ENCODE results near the gene NHERF2.

The NHERF2 gene

GRCh38 chr16:2070576-2071453 is 44.1 kb downstream of the NHERF2 start:
- H3K4ac ChIP-seq (ENCODE audit: low read depth in 1 of 2, low read length in 2 of 2) = no peak overlapping the region
- no peak overlapping the region for H2AFZ ChIP-seq (ENCODE audit: low read depth, low read length)
- peaks cover 2% of the 10 kb centered on the region for H3K4me1 ChIP-seq (ENCODE audit: control insufficient read depth, insufficient read depth, low read depth, low read length)
- no peak overlapping the region for H3K9ac ChIP-seq (ENCODE audit: low read length)
- no peak overlapping the region for H2BK15ac ChIP-seq (ENCODE audit: low read depth, poor library complexity, severe bottlenecking)
- H3K4me2 ChIP-seq (ENCODE audit: low read length, poor library complexity, severe bottlenecking) = no peak overlapping the region
- H2BK12ac ChIP-seq (ENCODE audit: low read length in 2 of 2) = no peak overlapping the region
- no peak overlapping the region for H3K14ac ChIP-seq (ENCODE audit: low read length in 2 of 2)
- no peak overlapping the region for H2BK5ac ChIP-seq (ENCODE audit: low read depth, low read length, poor library complexity, severe bottlenecking)
- no peaks in the 10 kb centered on the region for H3K27me3 ChIP-seq (ENCODE audit: control insufficient read depth in 1 of 2, insufficient read depth in 1 of 2, low read length in 2 of 2)
- H2BK120ac ChIP-seq (ENCODE audit: low read depth, low read length) = no peak overlapping the region
- no peak overlapping the region for H3K27ac ChIP-seq (ENCODE audit: low read length, poor library complexity, severe bottlenecking)
- 95% methylated on average over 29 of the region's 29 CpGs for WGBS
- H2AK5ac ChIP-seq (ENCODE audit: low read length, severe bottlenecking) = no peak overlapping the region
- H3K23ac ChIP-seq (ENCODE audit: low read length in 2 of 2) = no peak overlapping the region
- peaks cover 79 to 88% of the 10 kb centered on the region in 2 experiments for H3K36me3 ChIP-seq (ENCODE audit: control insufficient read depth in 1 of 2, insufficient read depth in 2 of 2, low read depth in 1 of 2, low read length in 2 of 2)
- no peak overlapping the region for H3K18ac ChIP-seq (ENCODE audit: low read depth in 1 of 2, low read length in 2 of 2)
- H3K4me3 ChIP-seq (ENCODE audit: insufficient read depth in 1 of 2, low read depth in 1 of 2, low read length in 2 of 2) = no peak overlapping the region
- peak overlapping the region; percentile 22 for H4K91ac ChIP-seq (ENCODE audit: low read length)
- no peaks in the 10 kb centered on the region for H3K9me3 ChIP-seq (ENCODE audit: control insufficient read depth, low read length)
- peaks cover 22% of the 10 kb centered on the region for H3K79me1 ChIP-seq (replicated peaks; ENCODE audit: low read length, poor library complexity, severe bottlenecking)
- DNase-seq = no peak
- no peak overlapping the region for H4K8ac ChIP-seq (ENCODE audit: low read length)

DNA sequence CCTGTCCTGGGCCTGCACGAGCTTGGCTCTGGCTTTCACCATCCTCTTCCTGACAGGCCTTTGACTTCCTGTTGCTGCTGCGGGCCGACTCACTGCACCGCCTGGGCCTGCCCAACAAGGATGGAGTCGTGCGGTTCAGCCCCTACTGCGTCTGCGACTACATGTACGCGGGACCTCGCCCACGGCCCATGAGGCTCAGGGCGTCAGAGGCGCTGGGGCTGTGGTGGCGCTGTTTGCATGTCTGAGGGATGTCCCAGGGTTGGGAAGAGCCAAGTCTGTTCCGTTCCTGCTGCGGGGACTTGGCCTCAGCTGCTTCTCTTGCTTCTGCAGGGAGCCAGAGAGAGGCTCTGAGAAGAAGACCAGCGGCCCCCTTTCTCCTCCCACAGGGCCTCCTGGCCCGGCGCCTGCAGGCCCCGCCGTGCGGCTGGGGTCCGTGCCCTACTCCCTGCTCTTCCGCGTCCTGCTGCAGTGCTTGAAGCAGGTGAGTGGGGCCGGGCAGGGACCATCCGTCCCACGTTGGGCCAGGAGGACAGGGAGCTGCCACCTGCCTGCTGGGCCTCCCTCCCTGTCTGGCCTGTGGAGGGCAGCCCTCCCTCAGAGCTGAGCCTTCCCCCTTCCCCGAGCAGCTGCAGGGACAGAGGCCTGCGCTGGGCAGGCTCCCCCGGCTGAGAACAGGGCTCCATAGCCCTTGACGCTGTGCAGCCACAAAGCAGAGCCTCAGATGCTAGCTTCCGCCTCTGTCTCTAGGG is 44.9 kb downstream of the NHERF2 start:
- Histone ChIP-seq H2BK12ac (ENCODE audit: low read length in 2 of 2) (no peak overlapping the region), H3K14ac (ENCODE audit: low read length in 2 of 2) (no peak overlapping the region), H2AK5ac (ENCODE audit: low read length, severe bottlenecking) (no peak overlapping the region), H3K9me3 (ENCODE audit: control insufficient read depth, low read length) (no peaks in the 10 kb centered on the region), H3K23ac (ENCODE audit: low read length in 2 of 2) (no peak overlapping the region), H3K4me1 (ENCODE audit: control insufficient read depth, insufficient read depth, low read depth, low read length) (peaks cover 2% of the 10 kb centered on the region), H3K4ac (ENCODE audit: low read depth in 1 of 2, low read length in 2 of 2) (no peak overlapping the region), H3K4me3 (ENCODE audit: insufficient read depth in 1 of 2, low read depth in 1 of 2, low read length in 2 of 2) (no peak overlapping the region), H3K36me3 (ENCODE audit: control insufficient read depth in 1 of 2, insufficient read depth in 2 of 2, low read depth in 1 of 2, low read length in 2 of 2) (peaks cover 79 to 88% of the 10 kb centered on the region in 2 experiments), H3K27ac (ENCODE audit: low read length, poor library complexity, severe bottlenecking) (no peak overlapping the region), H4K91ac (ENCODE audit: low read length) (no peak overlapping the region), H2AFZ (ENCODE audit: low read depth, low read length) (no peak overlapping the region), H3K4me2 (ENCODE audit: low read length, poor library complexity, severe bottlenecking) (no peak overlapping the region), H3K9ac (ENCODE audit: low read length) (no peak overlapping the region), H4K8ac (ENCODE audit: low read length) (no peak overlapping the region), H3K18ac (ENCODE audit: low read depth in 1 of 2, low read length in 2 of 2) (no peak overlapping the region), H2BK15ac (ENCODE audit: low read depth, poor library complexity, severe bottlenecking) (no peak overlapping the region), H2BK120ac (ENCODE audit: low read depth, low read length) (no peak overlapping the region), H3K79me1 (replicated peaks; ENCODE audit: low read length, poor library complexity, severe bottlenecking) (peaks cover 23% of the 10 kb centered on the region), H3K27me3 (ENCODE audit: control insufficient read depth in 1 of 2, insufficient read depth in 1 of 2, low read length in 2 of 2) (no peaks in the 10 kb centered on the region), H2BK5ac (ENCODE audit: low read depth, low read length, poor library complexity, severe bottlenecking) (no peak overlapping the region)
- WGBS = 91% methylated on average over 34 of the region's 34 CpGs
- DNase-seq = no peak

DNA sequence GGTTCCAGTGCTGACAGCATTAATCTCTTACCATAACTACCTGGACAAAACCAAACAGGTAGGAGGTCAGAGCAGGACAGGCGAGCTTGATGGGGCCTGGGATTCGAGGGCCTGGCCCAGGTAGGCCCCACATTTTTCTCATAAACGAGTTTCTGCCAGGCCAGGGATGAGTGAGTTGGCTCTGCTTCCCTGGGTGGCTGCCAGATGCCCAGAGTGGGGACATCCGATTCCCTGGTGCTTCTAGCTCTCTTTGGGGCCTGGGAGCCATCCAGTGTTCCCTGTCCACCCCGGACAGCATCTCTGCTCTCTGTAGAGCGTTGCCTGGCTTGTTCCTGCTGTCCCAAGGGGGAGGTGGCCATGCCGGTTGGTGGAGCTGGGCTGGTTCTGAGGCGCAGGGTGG is 46.2 kb downstream of the NHERF2 start:
- Histone ChIP-seq H3K36me3 (ENCODE audit: control insufficient read depth in 1 of 2, insufficient read depth in 2 of 2, low read depth in 1 of 2, low read length in 2 of 2) (peaks cover 69 to 89% of the 10 kb centered on the region in 2 experiments), H2BK5ac (ENCODE audit: low read depth, low read length, poor library complexity, severe bottlenecking) (no peak overlapping the region), H4K91ac (ENCODE audit: low read length) (no peak overlapping the region), H2BK12ac (ENCODE audit: low read length in 2 of 2) (no peak overlapping the region), H4K8ac (ENCODE audit: low read length) (no peak overlapping the region), H3K4me2 (ENCODE audit: low read length, poor library complexity, severe bottlenecking) (no peak overlapping the region), H2AK5ac (ENCODE audit: low read length, severe bottlenecking) (no peak overlapping the region), H3K9ac (ENCODE audit: low read length) (no peak overlapping the region), H3K9me3 (ENCODE audit: control insufficient read depth, low read length) (no peaks in the 10 kb centered on the region), H3K18ac (ENCODE audit: low read depth in 1 of 2, low read length in 2 of 2) (no peak overlapping the region), H3K79me1 (replicated peaks; ENCODE audit: low read length, poor library complexity, severe bottlenecking) (peaks cover 29% of the 10 kb centered on the region), H2BK15ac (ENCODE audit: low read depth, poor library complexity, severe bottlenecking) (no peak overlapping the region), H3K14ac (ENCODE audit: low read length in 2 of 2) (no peak overlapping the region), H3K4me3 (ENCODE audit: insufficient read depth in 1 of 2, low read depth in 1 of 2, low read length in 2 of 2) (no peak overlapping the region), H3K27ac (ENCODE audit: low read length, poor library complexity, severe bottlenecking) (no peak overlapping the region), H3K23ac (ENCODE audit: low read length in 2 of 2) (no peak overlapping the region), H2BK120ac (ENCODE audit: low read depth, low read length) (no peak overlapping the region), H3K27me3 (ENCODE audit: control insufficient read depth in 1 of 2, insufficient read depth in 1 of 2, low read length in 2 of 2) (no peaks in the 10 kb centered on the region), H2AFZ (ENCODE audit: low read depth, low read length) (no peak overlapping the region), H3K4ac (ENCODE audit: low read depth in 1 of 2, low read length in 2 of 2) (no peak overlapping the region), H3K4me1 (ENCODE audit: control insufficient read depth, insufficient read depth, low read depth, low read length) (peaks cover 2% of the 10 kb centered on the region)
- no peak for DNase-seq
- 94% methylated on average over 8 of the region's 8 CpGs for WGBS

DNA sequence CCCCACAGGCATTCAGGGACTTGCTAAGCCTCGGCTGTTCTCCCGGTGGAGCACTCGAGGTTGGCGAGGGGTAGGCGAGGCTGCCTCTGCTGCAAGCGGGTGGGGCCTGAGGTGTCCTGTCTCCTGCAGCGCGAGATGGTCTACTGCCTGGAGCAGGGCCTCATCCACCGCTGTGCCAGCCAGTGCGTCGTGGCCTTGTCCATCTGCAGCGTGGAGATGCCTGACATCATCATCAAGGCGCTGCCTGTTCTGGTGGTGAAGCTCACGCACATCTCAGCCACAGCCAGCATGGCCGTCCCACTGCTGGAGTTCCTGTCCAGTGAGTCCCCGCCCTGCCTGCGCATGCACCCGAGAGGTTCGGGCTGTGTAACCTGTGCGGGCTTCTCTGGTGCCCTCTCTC is 47.4 kb downstream of the NHERF2 start:
- H3K27me3 ChIP-seq (ENCODE audit: control insufficient read depth in 1 of 2, insufficient read depth in 1 of 2, low read length in 2 of 2) = no peaks in the 10 kb centered on the region
- no peak overlapping the region for H4K8ac ChIP-seq (ENCODE audit: low read length)
- H3K4me3 ChIP-seq (ENCODE audit: insufficient read depth in 1 of 2, low read depth in 1 of 2, low read length in 2 of 2) = no peak overlapping the region
- H3K79me1 ChIP-seq (replicated peaks; ENCODE audit: low read length, poor library complexity, severe bottlenecking) = peaks cover 26% of the 10 kb centered on the region
- H2BK120ac ChIP-seq (ENCODE audit: low read depth, low read length) = no peak overlapping the region
- H3K4me1 ChIP-seq (ENCODE audit: control insufficient read depth, insufficient read depth, low read depth, low read length) = peaks cover 2% of the 10 kb centered on the region
- no peak overlapping the region for H3K4me2 ChIP-seq (ENCODE audit: low read length, poor library complexity, severe bottlenecking)
- DNase-seq = no peak
- H3K36me3 ChIP-seq (ENCODE audit: control insufficient read depth in 1 of 2, insufficient read depth in 2 of 2, low read depth in 1 of 2, low read length in 2 of 2) = peaks cover 68 to 94% of the 10 kb centered on the region in 2 experiments
- no peak overlapping the region for H3K27ac ChIP-seq (ENCODE audit: low read length, poor library complexity, severe bottlenecking)
- no peak overlapping the region for H2BK15ac ChIP-seq (ENCODE audit: low read depth, poor library complexity, severe bottlenecking)
- H3K9ac ChIP-seq (ENCODE audit: low read length) = no peak overlapping the region
- no peak overlapping the region for H3K14ac ChIP-seq (ENCODE audit: low read length in 2 of 2)
- no peak overlapping the region for H2BK5ac ChIP-seq (ENCODE audit: low read depth, low read length, poor library complexity, severe bottlenecking)
- no peak overlapping the region for H3K23ac ChIP-seq (ENCODE audit: low read length in 2 of 2)
- H3K4ac ChIP-seq (ENCODE audit: low read depth in 1 of 2, low read length in 2 of 2) = no peak overlapping the region
- H4K91ac ChIP-seq (ENCODE audit: low read length) = no peak overlapping the region
- no peaks in the 10 kb centered on the region for H3K9me3 ChIP-seq (ENCODE audit: control insufficient read depth, low read length)
- WGBS = 97% methylated on average over 20 of the region's 20 CpGs
- H2BK12ac ChIP-seq (ENCODE audit: low read length in 2 of 2) = no peak overlapping the region
- no peak overlapping the region for H3K18ac ChIP-seq (ENCODE audit: low read depth in 1 of 2, low read length in 2 of 2)
- no peak overlapping the region for H2AFZ ChIP-seq (ENCODE audit: low read depth, low read length)
- no peak overlapping the region for H2AK5ac ChIP-seq (ENCODE audit: low read length, severe bottlenecking)
